Measurements from ENCODE around the gene IQCN.

Gene IQCN

GRCh38 chr19:18227781-18228271, 46.4 kb downstream of the IQCN start:
- no peak overlapping the region for H3K27ac ChIP-seq (ENCODE audit: low read depth, low read length)
- 0 out of 2 replicates have a peak overlapping the region, but pooled peaks have one; percentile 9 for H3K4me2 ChIP-seq (ENCODE audit: low read length)
- H3K9me3 ChIP-seq (ENCODE audit: control insufficient read depth, insufficient read depth, low read length), result no peaks in the 10 kb centered on the region
- H3K9me2 ChIP-seq (replicated peaks; ENCODE audit: control insufficient read depth, low read length), result no peaks in the 10 kb centered on the region
- H4K20me1 ChIP-seq (ENCODE audit: control insufficient read depth, insufficient read depth, low read depth, low read length), result peaks cover 4% of the 10 kb centered on the region; the same call in 1 of the 2 replicates
- peaks cover 70% of the 10 kb centered on the region for H3K4me1 ChIP-seq (ENCODE audit: control insufficient read depth, low read length)
- H3K4me3 ChIP-seq (ENCODE audit: low read length), result no peak overlapping the region
- TF ChIP-seq EZH2phosphoT487 (IDR thresholded peaks at IDR 0.05; ENCODE audit: borderline replicate concordance, low read length), result no peak
- TF ChIP-seq CTCF (IDR thresholded peaks at IDR 0.05; ENCODE audit: low read depth, low read length, poor library complexity, severe bottlenecking), result no peak
- no peaks in the 10 kb centered on the region for H3K79me2 ChIP-seq (ENCODE audit: control insufficient read depth, low read length)
- H3K36me3 ChIP-seq (ENCODE audit: control insufficient read depth, low read length), result no peaks in the 10 kb centered on the region
- peaks cover 11% of the 10 kb centered on the region for H3F3A ChIP-seq (ENCODE audit: control insufficient read depth, insufficient read depth)
- H3K27me3 ChIP-seq (ENCODE audit: control insufficient read depth, low read length), result peaks cover 30% of the 10 kb centered on the region

DNA sequence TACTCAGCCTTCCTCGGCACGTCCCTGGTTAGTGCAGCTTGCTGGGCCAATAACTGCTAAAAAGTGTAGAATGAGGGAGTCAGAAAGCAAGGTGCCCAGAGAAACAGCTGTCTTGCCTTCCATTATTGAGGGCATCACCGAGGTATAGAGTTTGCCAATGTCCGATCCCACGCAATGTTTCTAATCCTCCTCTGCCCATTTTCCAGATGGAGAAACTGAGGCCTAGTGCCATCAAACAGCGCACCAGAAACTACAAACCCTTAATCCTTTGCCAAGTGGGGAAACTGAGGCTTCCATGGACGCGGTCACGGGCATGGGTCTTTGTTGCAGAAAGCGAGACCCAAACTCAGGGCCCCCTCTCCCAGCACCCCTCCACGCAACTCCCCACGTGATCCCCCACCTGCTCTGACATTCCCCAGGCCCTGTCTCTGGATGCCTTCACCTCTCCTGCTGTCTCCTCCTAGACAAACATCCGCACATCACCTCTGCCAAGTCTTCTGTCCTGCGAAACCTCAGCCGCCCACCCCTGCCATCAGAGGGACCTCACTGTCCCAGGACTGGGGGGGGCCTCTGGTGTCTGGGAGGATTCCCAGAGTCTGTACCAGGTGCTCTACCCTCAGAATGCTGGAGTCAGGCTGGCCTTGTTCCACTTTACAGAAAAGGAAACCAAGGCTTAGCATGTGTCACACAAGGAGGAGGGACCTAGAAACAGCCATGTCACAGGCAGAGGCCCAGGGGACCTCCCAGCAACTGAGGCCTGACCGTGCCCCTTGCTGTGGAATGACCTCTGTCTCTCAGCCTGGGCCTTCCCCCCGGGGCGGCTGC, 47.1 kb downstream of the IQCN start:
- Histone ChIP-seq H3K4me2 (ENCODE audit: low read length) (0 out of 2 replicates have a peak overlapping the region, but pooled peaks have one; percentile 9), H3K36me3 (ENCODE audit: control insufficient read depth, low read length) (no peaks in the 10 kb centered on the region), H3K4me3 (ENCODE audit: low read length) (no peak overlapping the region), H3K4me1 (ENCODE audit: control insufficient read depth, low read length) (peaks cover 63% of the 10 kb centered on the region), H3F3A (ENCODE audit: control insufficient read depth, insufficient read depth) (peaks cover 11% of the 10 kb centered on the region), H3K27me3 (ENCODE audit: control insufficient read depth, low read length) (peaks cover 32% of the 10 kb centered on the region), H3K27ac (ENCODE audit: low read depth, low read length) (no peak overlapping the region), H3K79me2 (ENCODE audit: control insufficient read depth, low read length) (no peaks in the 10 kb centered on the region), H3K9me3 (ENCODE audit: control insufficient read depth, insufficient read depth, low read length) (no peaks in the 10 kb centered on the region), H4K20me1 (ENCODE audit: control insufficient read depth, insufficient read depth, low read depth, low read length) (peaks cover 4% of the 10 kb centered on the region; the same call in 1 of the 2 replicates), H3K9me2 (replicated peaks; ENCODE audit: control insufficient read depth, low read length) (no peaks in the 10 kb centered on the region)
- TF ChIP-seq EZH2phosphoT487 (IDR thresholded peaks at IDR 0.05; ENCODE audit: borderline replicate concordance, low read length) (no peak), CTCF (IDR thresholded peaks at IDR 0.05; ENCODE audit: low read depth, low read length, poor library complexity, severe bottlenecking) (no peak)

GRCh38 chr19:18225702-18226468, 48.4 kb downstream of the IQCN start, which contains the start of gene PDE4C:
Gene PDE4C, minus strand, starts transcription at chr19:18226438. Its CDS starts 23 bp downstream, at chr19:18226415.
- H3K27ac ChIP-seq (ENCODE audit: low read depth, low read length), result no peak within 1 kb of the TSS
- H3K27me3 ChIP-seq (ENCODE audit: control insufficient read depth, low read length), result peaks cover 37% of the 10 kb centered on the region
- TF ChIP-seq EZH2phosphoT487 (IDR thresholded peaks at IDR 0.05; ENCODE audit: borderline replicate concordance, low read length) (no peak), CTCF (IDR thresholded peaks at IDR 0.05; ENCODE audit: low read depth, low read length, poor library complexity, severe bottlenecking) (no peak)
- no peaks in the 10 kb centered on the region for H3K9me3 ChIP-seq (ENCODE audit: control insufficient read depth, insufficient read depth, low read length)
- H3K79me2 ChIP-seq (ENCODE audit: control insufficient read depth, low read length), result no peaks in the 10 kb centered on the region
- no peaks in the 10 kb centered on the region for H3K36me3 ChIP-seq (ENCODE audit: control insufficient read depth, low read length)
- peaks cover 4% of the 10 kb centered on the region; the same call in 1 of the 2 replicates for H4K20me1 ChIP-seq (ENCODE audit: control insufficient read depth, insufficient read depth, low read depth, low read length)
- peaks cover 50% of the 10 kb centered on the region for H3K4me1 ChIP-seq (ENCODE audit: control insufficient read depth, low read length)
- peak within 1 kb of the TSS; percentile 66; the same call in 1 of the 2 replicates for H3K4me2 ChIP-seq (ENCODE audit: low read length)
- H3K9me2 ChIP-seq (replicated peaks; ENCODE audit: control insufficient read depth, low read length), result no peaks in the 10 kb centered on the region
- H3F3A ChIP-seq (ENCODE audit: control insufficient read depth, insufficient read depth), result peaks cover 10% of the 10 kb centered on the region
- no peak within 1 kb of the TSS; the same call in 1 of the 2 replicates for H3K4me3 ChIP-seq (ENCODE audit: low read length)
